ENCODE data around the gene SNTG2.

DNA sequence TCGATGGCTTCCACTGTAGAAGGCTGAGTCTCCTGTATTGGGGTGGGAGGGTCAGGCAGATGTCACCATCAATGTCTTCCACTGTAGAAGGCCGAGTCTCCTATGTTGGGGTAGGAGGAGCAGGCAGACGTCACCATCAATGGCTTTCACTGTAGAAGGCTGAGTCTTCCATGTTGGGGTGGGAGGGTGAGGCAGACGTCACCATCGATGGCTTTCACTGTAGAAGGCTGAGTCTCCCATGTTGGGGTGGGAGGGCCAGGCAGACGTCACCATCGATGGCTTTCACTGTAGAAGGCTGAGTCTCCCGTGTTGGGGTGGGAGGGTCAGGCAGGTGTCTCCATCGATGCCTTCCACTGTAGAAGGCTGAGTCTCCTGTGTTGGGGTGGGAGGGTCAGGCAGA, 345.1 kb downstream of the SNTG2 start:
- TF ChIP-seq, protein P1, sequence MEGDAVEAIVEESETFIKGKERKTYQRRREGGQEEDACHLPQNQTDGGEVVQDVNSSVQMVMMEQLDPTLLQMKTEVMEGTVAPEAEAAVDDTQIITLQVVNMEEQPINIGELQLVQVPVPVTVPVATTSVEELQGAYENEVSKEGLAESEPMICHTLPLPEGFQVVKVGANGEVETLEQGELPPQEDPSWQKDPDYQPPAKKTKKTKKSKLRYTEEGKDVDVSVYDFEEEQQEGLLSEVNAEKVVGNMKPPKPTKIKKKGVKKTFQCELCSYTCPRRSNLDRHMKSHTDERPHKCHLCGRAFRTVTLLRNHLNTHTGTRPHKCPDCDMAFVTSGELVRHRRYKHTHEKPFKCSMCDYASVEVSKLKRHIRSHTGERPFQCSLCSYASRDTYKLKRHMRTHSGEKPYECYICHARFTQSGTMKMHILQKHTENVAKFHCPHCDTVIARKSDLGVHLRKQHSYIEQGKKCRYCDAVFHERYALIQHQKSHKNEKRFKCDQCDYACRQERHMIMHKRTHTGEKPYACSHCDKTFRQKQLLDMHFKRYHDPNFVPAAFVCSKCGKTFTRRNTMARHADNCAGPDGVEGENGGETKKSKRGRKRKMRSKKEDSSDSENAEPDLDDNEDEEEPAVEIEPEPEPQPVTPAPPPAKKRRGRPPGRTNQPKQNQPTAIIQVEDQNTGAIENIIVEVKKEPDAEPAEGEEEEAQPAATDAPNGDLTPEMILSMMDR (IDR thresholded peaks at IDR 0.05) = no peak
- TF ChIP-seq, protein P2, sequence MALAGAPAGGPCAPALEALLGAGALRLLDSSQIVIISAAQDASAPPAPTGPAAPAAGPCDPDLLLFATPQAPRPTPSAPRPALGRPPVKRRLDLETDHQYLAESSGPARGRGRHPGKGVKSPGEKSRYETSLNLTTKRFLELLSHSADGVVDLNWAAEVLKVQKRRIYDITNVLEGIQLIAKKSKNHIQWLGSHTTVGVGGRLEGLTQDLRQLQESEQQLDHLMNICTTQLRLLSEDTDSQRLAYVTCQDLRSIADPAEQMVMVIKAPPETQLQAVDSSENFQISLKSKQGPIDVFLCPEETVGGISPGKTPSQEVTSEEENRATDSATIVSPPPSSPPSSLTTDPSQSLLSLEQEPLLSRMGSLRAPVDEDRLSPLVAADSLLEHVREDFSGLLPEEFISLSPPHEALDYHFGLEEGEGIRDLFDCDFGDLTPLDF (CRISPR knock-in tag; IDR thresholded peaks at IDR 0.05) = no peak
